ENCODE results near the gene ZNF263. TPM values are rescaled to one million over a fixed set of nuclear protein-coding genes. Genes with fewer than 3 reads are reported as not detected.

The ZNF263 gene
- total and polyA plus RNA-seq, 9 of the 15 experiments (the other 6 are each of a cell fraction or from before 2014, with no cell fraction given): 4.6 to 48.3 (median 31.8) TPM

GRCh38 chr16:3264137-3265036, 18.9 kb upstream of the ZNF263 start (continued):
- TF ChIP-seq ZNF407 (IDR thresholded peaks at IDR 0.05; ENCODE audit: low read depth): peak; percentile 44; the same call in 1 of the 2 replicates
- peak; percentile 33; the same call in 1 of the 2 replicates for TF ChIP-seq ZNF24 (IDR thresholded peaks at IDR 0.05)
- peak; percentile 57 for TF ChIP-seq TGIF2 (CRISPR knock-in tag; IDR thresholded peaks at IDR 0.05)
- no peak for TF ChIP-seq HNRNPH1 (optimal IDR thresholded peaks at IDR 0.05; ENCODE audit: low read depth, low read length)
